Epidermal melanocyte (primary cell): ENCODE data around the gene CMSS1.

Experiments used
- DNase-seq: peaks from one replicate; pipeline ENCODE4 v3.0.0; 2011; ENCODE audit warnings: low spot score; ENCODE audit not compliant: insufficient read length

The CMSS1 gene

DNA sequence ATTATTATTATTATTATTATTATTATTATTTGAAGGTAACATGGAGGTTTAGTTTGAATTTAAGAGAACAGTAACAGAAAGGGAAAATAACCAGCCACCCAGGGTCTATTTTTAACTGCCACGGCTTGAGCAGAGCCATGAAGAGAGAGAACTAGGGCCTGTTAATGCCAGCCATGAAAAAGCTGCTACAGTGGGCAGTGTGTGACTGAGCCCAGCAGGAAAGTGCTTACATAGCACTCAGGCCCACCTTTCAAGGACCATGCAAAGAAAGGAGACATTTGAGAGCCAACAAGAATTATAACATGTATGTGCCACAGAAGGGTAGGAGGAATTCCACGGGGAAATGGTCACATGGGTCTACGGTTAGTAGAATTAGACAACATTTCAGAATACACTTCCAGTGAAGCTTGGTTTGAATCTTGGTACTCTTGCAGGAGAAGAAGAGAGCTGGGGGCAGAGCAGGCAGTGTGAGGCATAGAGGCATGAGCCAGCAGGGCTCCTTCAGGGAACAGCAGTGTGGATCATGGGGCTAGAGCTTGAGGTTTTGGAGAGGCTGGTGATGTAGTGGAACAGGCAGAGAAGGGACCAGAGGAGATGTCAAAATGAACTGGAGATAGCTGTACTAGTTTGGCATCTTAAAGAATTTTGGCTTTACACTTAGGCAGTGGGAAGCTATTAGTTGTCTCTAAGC is 140.7 kb downstream of the CMSS1 start:
- DNase-seq: no peak

DNA sequence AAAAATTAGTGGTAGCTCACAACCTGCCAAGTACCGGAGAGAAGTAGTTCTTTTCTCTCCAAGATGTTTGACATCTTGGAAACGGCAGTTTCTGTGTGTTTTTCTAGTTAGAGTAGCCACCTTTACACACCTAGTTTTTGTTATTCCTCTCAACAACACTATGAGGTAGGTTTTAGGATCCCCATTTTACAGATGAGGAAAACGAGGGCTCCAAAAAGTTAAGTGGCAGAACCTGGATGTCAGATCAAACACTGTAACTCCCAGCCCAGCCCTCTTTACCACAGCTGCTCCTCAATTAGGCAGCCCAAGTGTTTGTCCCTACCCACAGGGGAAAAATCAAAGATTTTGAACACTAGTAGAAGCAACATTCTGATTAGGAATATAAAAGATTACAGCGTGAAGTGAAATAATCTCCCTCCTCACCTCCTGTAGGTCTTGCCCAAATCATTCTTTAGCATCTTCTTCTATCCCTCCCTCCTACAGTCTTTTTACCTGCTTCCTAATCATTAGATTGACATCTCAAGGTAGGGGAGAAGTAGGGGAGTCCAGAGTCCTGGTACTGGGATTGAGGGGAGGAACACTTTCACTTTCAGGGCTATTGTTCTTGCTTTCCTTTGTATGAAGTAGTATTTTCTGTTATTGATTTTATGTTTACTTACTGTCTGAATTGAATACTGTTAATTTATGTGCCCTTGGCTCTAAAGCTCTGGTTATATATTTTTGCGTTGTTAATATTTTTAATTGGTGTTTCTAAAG is 142.6 kb downstream of the CMSS1 start:
- DNase-seq: no peak

DNA sequence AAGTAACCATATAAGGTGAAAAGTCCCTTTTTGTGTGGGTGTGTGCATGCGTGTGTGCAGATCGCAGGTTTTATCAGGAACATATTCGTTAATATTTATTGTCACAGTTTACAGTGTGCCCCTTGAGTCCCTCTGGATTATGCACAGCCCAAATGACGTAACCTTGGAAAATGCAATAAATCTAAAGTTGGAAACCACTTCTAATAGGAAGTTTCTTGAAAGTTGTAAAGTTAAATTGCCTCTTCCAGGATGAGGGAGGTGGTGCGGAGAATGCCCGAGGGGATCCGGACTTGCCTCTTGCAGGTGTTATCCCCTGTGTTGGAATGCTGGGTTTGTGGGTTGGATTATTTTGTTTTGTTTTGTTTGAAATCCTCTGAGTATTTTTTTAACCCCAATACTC is 143.3 kb downstream of the CMSS1 start:
- no peak for DNase-seq

DNA sequence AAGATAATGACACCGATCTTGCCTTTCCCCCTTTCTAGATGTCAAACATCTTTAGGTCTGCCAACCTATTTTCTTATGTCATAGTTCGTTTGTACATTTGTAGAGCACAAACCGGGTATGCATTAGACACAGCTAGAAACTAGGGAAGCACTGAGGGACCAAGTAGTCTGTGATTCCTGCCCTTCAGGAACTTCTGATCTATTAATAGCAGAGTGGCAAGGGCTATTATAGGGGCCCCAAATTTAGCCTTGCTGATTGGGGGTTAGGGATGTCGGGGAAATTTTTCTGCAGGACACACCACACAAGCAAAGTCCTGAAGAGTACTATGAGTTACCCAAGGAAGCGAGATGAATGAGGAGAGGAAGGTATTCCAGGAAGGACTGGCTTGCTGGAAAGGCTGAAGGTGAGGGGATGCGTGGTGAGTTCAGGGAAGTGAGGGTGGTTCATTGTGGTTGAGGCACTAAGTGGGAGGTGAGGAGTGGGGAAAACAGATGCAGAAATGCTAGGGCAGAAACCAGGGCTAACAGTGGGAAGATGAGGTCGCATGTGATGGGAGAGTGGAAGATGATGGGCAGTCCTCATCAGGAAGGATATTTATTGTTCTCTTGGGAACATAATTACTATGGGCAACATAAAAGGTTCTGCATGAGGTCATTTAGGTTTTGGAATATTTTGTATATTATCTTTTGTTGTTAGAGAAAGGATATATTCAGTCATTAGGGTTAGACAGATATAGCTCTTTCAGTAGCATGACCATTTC is 144.3 kb downstream of the CMSS1 start:
- no peak for DNase-seq

DNA sequence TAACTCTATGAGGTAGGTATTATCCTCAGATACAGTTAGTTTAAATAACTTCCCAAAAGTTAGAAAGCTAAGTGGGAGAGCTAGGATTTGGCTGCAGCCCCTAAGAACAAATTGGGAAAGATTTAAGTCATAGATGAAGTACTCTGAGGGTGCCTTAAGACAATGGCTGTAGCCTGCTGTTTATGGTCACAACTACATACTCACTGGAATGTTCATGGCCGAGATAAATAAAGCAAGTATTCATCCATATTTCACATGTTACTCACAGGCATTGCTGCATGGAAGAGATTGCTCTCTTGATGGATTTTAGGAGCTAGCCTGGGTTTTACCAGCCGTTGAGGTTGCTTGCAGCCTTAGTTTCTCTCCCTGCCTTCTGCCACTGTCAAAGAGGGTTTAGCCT is 145.0 kb downstream of the CMSS1 start:
- DNase-seq: no peak

DNA sequence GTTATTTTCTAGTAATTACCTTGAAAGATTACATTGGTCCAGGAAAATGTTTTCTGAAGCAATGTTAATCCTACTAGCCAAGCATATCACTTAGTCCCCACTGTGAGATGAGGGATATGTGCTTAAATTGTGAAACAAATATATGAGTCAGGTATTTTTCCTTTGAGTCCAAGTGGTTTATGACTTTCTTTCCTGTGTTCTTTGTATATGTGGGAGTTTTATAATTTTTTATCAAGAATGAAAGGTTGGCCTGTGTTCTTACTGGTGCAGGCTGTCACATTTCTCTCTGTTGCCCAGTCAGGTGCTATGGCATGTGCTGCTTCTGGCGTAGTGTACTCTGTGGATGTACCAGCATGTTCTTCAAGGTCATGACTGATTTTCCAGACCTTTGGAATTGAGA is 147.4 kb downstream of the CMSS1 start:
- no peak for DNase-seq

DNA sequence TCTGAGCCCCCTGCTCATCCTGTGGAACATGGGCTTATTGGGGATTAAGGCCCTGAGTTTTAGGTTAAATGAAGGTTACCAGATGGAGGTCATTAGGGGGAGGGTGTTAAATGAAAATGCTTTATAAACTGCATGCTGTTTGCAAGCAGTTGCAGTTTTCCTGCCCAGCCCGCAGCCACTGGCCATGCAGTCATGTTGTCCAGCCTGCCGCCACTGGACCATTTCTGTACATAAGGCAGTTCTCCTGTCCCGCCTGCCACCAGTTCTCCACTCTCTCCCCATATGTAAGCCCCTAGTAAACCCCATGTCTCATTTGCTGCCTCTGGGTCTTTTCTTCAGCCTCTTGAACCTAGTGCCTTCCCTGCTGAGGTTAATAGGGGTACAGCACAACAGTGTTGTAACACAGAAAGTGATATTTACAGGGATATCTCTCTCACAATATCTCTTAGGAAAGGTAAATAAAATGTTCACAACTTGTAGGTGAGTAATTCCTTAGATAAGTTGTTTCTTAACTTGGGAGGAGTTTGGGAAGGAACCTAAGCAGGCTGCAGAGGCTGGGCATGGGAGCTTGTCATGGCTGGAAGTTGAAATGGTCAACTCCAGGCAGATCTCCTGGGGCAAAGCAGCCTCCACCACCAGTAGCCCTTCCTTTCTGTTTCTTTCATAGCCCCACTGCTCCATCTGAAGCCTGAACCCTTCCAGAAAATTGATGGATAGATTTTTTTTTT is 148.2 kb downstream of the CMSS1 start:
- DNase-seq: no peak

DNA sequence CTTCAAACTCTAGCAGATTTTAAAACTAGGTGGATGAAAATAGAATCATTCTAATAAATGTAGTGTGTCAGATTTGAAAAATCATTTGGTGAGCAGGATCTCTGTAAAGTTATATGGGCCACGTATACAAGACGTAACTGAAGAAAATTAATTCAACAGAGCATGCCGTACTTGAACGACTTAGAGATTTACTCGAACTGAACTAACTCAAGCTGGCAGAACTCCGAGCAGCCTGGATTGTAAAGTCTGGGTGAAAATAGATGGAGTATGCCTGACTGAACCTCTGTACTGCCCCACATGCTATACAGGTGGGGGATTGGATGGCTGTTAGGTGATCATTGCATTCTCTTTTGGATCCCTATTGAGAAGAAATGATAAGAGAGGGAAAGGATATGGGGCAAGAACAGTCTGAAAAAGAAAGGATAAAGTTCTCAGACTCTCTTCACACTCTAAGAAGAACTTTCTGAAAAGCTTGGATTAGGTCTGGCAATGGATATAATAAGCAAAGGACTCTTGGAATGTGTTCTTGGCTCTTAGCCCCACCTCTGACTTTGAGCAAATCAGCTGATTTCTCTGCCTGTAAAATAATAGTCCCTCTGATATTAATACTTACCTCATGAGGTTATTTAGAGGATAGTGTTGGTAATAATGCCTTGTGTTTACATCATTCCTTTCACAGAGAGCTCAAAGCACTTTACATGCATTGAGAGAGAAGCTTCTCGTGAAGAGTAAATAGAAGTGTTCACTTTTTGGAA is 149.2 kb downstream of the CMSS1 start:
- DNase-seq: no peak

DNA sequence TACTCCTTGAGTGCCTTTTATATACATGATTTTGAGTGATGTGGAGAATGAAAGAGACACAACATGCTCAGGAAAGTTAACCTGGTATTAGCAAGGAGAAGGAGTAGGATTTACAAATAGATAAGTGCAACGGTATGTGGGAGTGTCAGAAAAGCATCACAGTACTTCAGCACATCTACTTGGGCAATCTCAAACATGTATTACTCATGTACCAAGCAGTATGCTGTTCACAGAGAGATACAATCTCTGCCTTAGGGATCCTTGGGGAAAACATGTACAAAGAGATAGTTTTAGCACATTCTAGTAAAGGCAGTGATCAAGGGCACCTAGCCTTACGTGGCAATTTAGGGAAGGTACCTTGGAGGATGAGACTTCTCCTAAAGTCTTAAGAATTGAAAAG is 150.1 kb downstream of the CMSS1 start:
- DNase-seq: no peak

DNA sequence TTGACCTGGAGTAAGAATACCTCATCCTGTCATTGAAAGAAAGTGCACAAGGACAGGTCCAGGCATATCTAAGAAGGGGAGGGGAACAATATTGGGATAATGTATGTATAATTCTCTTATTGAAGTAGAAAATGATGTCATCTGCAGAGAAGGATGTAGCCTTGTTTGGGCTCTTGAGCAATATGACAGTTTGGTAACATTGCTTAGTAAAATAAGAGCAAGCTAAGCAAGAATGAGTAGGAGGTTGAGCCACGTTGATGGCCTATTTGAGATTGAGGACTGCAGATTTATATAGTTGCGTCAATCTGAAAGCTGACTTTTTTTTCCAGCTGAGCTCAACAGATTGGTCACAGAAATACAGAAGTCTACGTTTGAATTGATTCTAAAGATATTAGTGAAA is 151.5 kb downstream of the CMSS1 start:
- DNase-seq: no peak

DNA sequence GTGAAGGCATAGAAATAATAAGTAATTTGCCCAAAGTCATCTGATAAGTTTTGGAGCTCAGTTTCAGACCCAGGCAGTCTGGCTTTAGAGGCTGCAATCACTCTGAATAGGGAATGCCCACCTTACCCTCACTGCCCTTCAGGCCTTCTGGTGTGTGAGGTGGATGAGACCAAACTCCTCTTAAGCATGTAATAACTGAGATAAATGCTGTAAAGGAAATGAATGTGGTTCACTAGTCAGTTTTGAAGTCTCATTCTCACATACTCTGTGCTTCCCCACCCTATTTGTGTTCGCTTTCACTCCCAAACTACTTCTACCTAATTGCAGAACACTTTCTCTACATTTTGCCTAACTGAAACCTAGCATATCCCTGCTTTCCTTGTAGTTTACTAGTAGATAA is 152.5 kb downstream of the CMSS1 start:
- no peak for DNase-seq

DNA sequence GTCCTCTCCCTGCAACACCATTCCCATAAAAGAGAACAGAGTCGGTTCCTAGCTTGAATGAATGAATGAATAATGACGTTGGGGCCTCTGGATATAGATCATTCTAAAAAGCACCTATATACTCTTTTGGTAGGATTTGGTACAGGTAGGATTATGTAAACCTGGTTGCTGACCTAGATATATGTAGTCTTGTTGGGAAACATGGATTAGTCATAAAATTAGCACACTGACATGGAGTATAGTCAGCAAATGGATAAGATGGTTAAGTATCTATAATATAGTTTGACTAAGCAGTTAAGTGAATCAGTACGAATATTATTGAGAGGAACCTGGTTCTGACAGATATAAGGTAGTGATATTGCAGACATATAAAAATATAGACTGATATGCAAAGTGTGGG is 154.1 kb downstream of the CMSS1 start:
- DNase-seq: no peak

DNA sequence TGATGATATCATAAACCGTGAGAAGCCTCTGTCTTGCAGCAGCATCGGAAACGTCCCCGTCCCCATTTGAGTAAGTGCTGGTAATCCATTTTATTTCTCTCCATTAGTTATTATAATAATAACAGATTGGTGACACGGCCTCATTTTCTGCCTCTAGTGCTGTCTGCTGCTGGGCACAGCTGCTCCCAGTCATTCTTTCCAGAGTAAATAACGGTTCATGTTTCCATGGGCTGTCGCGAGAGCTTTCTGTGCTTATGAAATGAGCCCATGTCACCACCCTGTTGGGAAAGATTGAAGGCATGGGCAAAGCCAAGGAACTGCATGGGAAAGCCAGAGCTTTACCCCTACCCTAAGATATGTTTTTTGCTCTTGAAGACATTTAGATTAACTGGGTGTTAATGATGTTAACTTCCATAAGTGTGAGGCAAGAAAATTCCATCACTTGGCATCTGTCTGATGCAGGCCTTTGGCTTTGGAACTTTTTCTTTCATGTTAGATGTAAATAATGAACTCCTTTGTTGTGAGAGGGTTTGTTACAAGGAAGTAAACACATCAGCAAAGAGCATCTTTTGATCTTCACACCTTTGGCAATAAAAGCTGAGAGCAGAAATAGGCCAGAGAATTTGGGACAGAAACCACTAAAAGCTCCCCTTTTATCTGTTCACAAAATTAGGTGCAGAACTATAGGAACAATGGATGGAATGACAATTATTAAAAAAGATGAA is 154.9 kb downstream of the CMSS1 start:
- DNase-seq: no peak

DNA sequence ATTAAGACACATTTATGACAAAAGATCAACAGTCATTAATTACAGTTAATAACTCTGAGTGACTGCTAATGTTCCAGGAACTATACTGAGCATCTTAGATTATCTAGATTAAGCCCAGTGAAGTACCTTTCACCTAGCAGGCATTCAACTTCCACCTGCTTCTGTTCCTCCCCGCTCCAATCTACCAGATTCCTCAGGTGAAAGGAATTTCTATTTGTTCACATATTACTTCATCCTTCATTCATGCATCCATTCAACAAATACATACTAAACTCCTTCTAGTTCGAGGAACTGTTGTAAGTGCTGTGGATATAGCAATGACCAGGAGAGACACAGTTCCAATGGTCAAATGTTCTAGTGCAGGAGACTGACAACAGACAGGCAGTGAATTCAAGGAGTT is 157.3 kb downstream of the CMSS1 start:
- no peak for DNase-seq

DNA sequence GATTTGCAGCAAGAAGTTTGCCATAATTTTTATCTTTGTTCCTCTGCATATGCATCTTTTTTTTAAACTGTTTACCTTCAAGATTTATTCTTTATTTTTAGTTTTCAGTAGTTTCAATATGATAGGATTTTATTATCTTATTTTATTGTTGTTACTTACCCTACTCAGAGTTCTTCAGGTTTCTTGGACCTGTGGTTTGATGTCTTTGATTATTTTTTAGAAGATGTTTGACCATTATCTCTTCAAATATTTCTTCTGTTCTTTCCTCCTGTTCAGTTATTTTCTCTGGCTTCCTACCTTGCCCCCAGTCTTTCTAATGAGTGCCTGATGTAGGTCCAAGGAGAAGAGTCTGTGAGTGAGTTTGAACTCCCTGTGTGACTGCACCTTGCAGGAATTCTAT is 158.9 kb downstream of the CMSS1 start:
- DNase-seq: no peak

DNA sequence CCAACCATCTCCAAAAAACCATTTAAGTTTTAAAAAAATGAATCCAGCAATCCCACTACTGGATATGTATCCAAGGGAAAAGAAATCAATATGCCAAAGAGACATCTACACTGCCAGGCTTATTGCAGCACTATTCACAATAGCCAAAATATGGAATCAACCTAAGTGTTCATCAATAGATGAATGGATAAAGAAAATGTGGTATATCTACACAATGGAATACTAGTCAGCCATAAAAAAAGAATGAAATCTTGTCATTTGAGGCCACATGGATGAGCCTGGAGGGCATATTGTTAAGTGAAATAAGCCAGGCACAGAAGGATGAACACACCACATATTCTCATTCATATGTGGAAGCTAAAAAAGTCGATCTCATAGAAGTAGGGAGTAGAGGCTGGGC is 160.6 kb downstream of the CMSS1 start:
- DNase-seq: no peak

DNA sequence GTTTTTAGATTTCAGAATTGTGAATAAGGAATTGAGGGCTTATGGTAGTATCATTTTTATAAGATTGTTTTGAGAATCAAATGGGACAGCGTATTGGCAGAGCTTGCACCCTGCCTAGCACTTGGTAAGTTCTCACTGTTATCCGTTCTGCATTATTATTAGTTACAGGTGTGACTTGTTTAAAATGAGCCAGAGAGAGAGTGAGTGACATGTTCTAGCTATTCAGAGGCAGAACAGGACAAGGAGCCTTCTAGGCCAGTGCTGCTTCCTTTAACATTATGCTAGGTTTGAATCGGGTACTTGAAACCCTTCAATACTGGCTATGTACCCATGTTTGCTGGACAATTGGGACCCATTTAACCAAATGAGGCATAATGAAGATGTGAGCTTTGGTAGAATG is 162.9 kb downstream of the CMSS1 start:
- no peak for DNase-seq

DNA sequence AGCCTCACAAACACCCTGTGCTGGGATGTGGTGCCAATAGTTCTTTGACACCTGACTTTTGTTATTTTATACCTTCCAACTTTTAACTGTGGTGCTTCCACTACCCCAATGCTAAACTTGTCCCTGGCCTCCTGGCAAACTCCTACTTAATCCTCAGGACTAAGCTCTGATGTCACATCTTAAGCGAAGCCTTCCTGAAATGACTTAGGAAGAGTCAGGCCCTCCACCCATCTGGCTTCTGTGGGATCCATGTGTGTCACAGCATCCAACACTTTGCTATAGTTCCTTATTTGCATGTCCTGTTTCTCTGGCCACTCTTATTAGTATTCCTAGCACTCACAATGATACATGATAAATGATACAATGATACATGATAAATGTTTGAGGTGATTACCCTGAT is 163.5 kb downstream of the CMSS1 start:
- DNase-seq: no peak

DNA sequence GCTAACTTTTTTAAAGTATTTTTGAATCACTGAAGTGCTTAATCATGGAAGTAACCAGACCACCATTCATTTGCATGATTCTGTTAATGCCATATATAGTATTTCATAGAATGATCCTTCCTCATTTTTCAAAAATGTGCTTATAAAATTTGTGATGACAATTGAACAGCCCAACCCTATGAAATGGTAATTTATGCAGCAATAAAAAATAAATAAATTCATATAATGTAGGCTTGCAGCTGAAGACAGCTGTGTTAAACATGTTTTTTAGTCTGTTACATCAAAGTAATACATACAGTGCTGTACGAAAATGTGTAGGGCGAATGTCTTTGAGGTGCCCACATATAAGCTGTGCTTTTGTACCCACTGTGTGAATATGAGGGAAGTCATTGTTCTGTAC is 165.0 kb downstream of the CMSS1 start:
- DNase-seq: no peak

DNA sequence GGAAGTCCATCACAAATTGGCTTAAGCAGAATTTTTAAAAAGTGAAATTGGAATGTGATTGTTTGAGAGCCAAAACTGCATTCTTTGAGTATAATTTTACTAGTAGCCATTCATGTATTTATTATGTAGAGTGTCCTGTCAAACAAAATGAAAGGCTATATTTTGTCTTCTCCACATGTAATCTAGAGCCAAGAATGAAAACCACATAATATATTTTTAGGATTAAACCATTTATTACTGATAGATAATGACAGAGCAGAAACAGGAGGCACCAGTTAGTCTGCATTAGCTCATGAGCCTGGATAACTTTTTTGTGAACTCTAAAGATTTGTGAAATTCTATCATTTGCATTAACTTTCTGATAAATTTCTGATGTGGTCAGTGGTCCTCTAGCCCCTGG is 166.5 kb downstream of the CMSS1 start:
- DNase-seq: no peak
